GM21786 (cell line): ENCODE results near the gene TSPAN9.

Experiments used
- ATAC-seq: cut with Tn5 transposase; IDR thresholded peaks from one replicate; pipeline ENCODE4 v1.9.1; 2021; ENCODE audit not compliant: unreplicated experiment

Gene TSPAN9

DNA sequence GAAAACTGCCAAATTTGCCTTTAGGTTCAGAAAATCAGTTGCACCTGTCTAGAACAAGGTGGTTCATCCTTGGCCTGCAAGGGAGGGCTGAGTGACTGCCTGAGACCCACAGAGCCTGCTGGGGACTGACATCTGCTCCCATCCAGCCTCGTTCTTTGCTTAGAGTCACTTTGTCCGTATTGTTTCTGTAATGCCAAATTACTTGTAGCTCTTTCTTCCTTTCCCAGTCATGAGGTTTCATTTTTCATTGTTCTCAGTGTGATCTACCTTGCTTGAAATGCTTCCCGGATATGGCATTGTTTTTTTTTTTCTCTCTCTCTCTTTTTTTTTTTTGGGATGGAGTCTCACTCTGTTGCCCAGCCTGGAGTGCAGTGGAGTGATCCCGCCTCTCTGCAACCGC lies 21.3 kb downstream of the TSPAN9 start:
- no peak for ATAC-seq

- no peak for ATAC-seq
Measured at GRCh38 chr12:3099146-3099545, 22.0 kb downstream of the TSPAN9 start.

DNA sequence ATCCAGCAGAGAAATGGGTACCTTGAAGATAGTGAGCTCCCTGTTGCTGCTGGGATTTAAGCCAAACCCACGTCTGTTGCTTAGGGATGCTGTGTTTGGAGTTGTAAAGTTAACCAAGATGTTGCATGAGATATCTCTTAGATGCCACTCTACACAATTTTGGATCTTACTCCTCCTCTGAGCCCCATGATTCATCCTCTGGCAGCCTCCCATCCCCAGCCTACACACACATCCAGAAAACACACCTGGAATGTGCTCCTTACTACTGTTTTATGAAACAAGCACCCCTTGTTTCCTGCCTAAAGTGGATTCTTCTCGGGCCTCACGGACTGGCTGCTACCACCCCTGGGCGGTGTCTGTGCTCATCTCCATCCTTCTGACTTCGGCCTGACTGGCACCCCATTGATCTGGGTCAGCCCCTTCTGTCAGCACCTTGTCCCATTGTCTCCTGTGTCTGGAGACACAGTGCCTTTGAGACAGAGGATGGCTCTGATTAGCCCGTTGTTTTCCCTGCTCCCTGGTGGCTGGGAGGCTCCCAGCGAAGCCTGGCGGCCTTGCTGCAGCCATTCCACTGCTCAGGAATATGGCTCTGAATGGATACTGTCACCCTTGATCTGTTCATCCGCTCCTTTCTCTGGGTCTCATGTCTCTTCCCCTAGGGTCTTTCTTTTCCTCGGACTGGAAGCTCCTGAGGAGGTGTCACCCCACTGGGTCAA lies 24.3 kb downstream of the TSPAN9 start:
- ATAC-seq, result no peak

GRCh38 chr12:3102771-3103410 lies 25.7 kb downstream of the TSPAN9 start:
- no peak for ATAC-seq

GRCh38 chr12:3103806-3104205 lies 26.6 kb downstream of the TSPAN9 start:
- no peak for ATAC-seq

GRCh38 chr12:3105690-3106479 lies 28.7 kb downstream of the TSPAN9 start:
- no peak for ATAC-seq

- ATAC-seq, result no peak
Measured at GRCh38 chr12:3106579-3106978, 29.4 kb downstream of the TSPAN9 start.

- no peak for ATAC-seq
Measured at GRCh38 chr12:3107071-3107583, 29.9 kb downstream of the TSPAN9 start.

- no peak for ATAC-seq
Measured at GRCh38 chr12:3107954-3108353, 30.8 kb downstream of the TSPAN9 start.

- no peak for ATAC-seq
Measured at GRCh38 chr12:3110578-3110977, 33.4 kb downstream of the TSPAN9 start.

- no peak for ATAC-seq
Measured at GRCh38 chr12:3113671-3114325, 36.6 kb downstream of the TSPAN9 start.

DNA sequence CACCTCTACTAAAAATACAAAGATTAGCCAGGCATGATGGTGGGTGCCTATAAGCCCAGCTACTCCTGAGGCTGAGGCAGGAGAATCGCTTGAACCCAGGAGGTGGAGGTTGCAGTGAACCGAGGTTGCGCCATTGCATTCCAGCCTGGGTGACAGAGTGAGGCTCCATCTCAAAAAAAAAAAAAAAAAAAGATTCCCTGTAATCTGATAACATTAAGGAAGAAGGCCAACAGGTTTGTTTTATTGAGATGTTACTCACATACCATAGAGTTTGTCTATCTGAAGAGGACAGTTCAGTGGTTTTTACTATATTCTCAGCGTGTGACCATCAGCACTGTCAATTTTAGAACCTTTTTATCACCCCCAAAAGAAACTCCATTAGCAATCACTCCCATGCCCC lies 37.5 kb downstream of the TSPAN9 start:
- no peak for ATAC-seq

- ATAC-seq, result no peak
Measured at GRCh38 chr12:3115078-3115477, 37.9 kb downstream of the TSPAN9 start.

DNA sequence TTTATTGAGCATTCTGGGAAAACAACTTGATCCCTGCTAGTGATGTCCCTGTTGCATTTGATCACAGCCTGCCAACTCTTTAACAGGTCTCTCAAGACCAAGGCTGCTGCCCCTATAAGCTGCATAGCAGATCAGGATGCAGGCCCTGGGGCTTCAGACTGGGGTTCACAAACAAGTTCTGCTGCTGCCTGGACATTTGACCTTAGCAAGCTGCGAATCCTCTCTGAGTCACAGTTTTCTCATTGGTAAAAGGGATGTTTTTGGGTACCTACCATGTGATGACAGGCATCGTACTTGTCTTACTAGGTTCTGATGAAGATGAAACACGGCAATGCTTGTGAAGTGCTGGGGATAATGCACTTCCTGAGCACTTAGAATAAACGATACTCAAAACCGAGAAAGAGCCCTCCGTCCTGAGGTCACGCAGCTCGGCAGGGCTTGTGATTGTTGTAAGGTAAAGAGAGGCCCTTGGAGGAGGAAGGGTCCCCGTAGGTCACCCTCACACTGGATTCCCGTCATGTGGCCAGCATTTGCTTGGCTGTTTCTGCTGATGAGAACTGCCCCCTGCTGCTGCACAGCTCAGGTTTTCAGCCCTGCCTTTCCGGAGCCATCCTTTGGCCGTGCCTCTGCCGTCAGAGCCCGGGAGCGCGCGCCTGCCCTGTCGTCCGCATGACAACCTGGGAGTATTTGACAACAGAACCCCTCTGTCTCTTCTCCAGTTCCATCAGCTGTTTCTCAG lies 39.1 kb downstream of the TSPAN9 start:
- ATAC-seq, result no peak

GRCh38 chr12:3117144-3117581 lies 40.0 kb downstream of the TSPAN9 start:
- ATAC-seq, result no peak

GRCh38 chr12:3117591-3118015 lies 40.4 kb downstream of the TSPAN9 start:
- ATAC-seq, result no peak

- no peak for ATAC-seq
Measured at GRCh38 chr12:3119192-3119755, 42.1 kb downstream of the TSPAN9 start.

DNA sequence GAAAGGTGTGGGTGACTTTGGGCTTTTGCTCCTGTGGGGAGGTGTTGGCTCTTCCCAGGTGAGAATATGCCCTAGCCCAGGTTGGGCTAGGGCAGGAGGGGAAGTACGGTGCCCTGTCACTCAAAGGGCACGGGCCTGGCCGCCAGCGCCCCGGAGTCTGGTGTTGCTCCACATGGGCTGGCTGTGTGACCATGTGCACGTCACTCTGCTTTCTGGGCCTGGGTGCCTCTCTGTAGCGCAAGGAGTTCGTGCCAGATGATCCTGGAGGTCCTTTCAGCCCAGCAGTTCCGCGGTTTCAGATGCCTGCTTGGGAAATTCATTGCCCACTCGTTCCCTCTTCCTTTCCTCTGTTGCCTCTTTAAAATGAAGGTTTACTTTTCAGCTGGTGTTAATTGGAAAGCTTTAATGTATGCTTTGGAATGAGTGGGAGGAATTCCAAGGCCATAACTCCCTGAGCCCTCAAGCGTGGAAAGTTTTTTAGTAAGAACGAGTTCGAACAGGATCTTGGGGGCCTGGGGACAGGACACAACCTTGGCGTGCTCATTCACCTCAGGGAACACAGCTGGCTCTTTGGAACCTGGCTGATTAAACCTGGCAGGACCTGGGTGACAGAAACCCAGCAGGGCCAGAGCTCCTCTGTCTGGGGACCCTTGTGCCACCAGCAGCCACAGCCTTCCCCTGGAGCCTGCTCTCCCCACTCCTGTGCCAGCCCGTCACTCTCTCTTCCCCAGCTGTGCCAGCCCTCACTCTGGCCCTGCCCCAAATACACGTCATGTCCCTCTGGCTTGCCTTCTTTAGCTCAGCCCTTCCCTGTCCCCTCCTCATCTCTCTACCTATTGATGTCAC lies 42.8 kb downstream of the TSPAN9 start:
- ATAC-seq, result no peak

- no peak for ATAC-seq
Measured at GRCh38 chr12:3120701-3121100, 43.5 kb downstream of the TSPAN9 start.
